B cell (primary cell): ENCODE measurements around the gene PUM2. TPM values are rescaled to one million over a fixed set of nuclear protein-coding genes. Genes with fewer than 3 reads are reported as not detected.

Experiments used
- ATAC-seq: fragments of 200-7000 bp; cut with Tn5 transposase; one replicate; pipeline ENCODE4 v1.10.0; 2021; ENCODE audit warnings: low read depth, mild to moderate bottlenecking, moderate number of reproducible peaks, moderate library complexity
- CTCF ChIA-PET: fragments of 350-600 bp; sonication (Branson Sonifier 250); formaldehyde crosslinking; loops from one replicate; lab custom pipeline; 2021; ENCODE audit warnings: antibody characterized with exemption, inconsistent platforms; lab: Charles Lee
- POLR2A ChIA-PET: fragments of 350-600 bp; sonication (Branson Sonifier 250); formaldehyde crosslinking; loops from one replicate; lab custom pipeline; 2021; ENCODE audit warnings: antibody characterized with exemption; lab: Charles Lee
- DNase-seq: peaks from one replicate; pipeline ENCODE4 v3.0.0; 2013
- H2AFZ ChIP-seq: 2 replicates; pipeline ENCODE4 v1.6.1; 2012; ENCODE audit warnings: mild to moderate bottlenecking, low read depth, low read length; ENCODE audit not compliant: insufficient read depth, poor library complexity, severe bottlenecking
- H3K27ac ChIP-seq, 2 donors: 1 replicate in 1 of 2; 2 replicates in 1 of 2; pipeline ENCODE4 v1.5.1; 2012 to 2013; ENCODE audit warnings: low read length in 2 of 2, mild to moderate bottlenecking in 2 of 2, moderate library complexity in 1 of 2
- H3K27me3 ChIP-seq, 4 experiments: fragments of 200-600 bp in 1 of 4; sonication (generic) in 1 of 4; replicated peaks in 1 of 4; 1 replicate in 2 of 4; 2 replicates in 2 of 4; pipeline versions ENCODE4 v1.6.1 to v1.7.0; 2013 to 2016; ENCODE audit warnings: low read length in 3 of 4, mild to moderate bottlenecking in 2 of 4, mixed read lengths in 1 of 4, moderate library complexity in 1 of 4; ENCODE audit not compliant: insufficient read depth in 4 of 4, control insufficient read depth in 3 of 4; ENCODE audit errors: control extremely low read depth in 1 of 4
- H3K36me3 ChIP-seq, 2 experiments: replicated peaks in 1 of 2; 1 replicate in 1 of 2; 2 replicates in 1 of 2; pipeline versions ENCODE4 v1.6.1 to v1.7.1; 2013; ENCODE audit warnings: low read length in 1 of 2; ENCODE audit not compliant: insufficient read depth in 2 of 2, control insufficient read depth in 1 of 2; ENCODE audit errors: control extremely low read depth in 1 of 2, extremely low read depth in 1 of 2
- H3K4me1 ChIP-seq, 2 donors: fragments of 200-600 bp in 1 of 2; sonication (generic) in 1 of 2; 1 replicate in 1 of 2; 2 replicates in 1 of 2; pipeline versions ENCODE4 v1.5.1 to v1.6.1; 2013 to 2017; ENCODE audit warnings: low read length in 2 of 2; ENCODE audit not compliant: control insufficient read depth in 2 of 2, insufficient read depth in 2 of 2
- H3K4me2 ChIP-seq: replicated peaks from 2 replicates; pipeline ENCODE3; 2012; ENCODE audit warnings: mild to moderate bottlenecking, low read depth, low read length; ENCODE audit not compliant: poor library complexity, severe bottlenecking
- H3K4me3 ChIP-seq, 5 experiments: fragments of 200-600 bp in 1 of 5; sonication (generic) in 1 of 5; 1 replicate in 3 of 5; 2 replicates in 2 of 5; pipeline versions ENCODE4 v1.5.1 to v1.7.0; 2011 to 2016; ENCODE audit warnings: low read length in 4 of 5, mild to moderate bottlenecking in 4 of 5, low read depth in 2 of 5, control low read depth in 1 of 5, moderate library complexity in 1 of 5; ENCODE audit not compliant: insufficient read depth in 1 of 5; ENCODE audit errors: control extremely low read depth in 1 of 5, extremely low read depth in 1 of 5
- H3K79me2 ChIP-seq: fragments of 200-600 bp; sonication (generic); one replicate; pipeline ENCODE4 v1.6.0; 2016; ENCODE audit warnings: low read length; ENCODE audit not compliant: control insufficient read depth, insufficient read depth
- H3K9ac ChIP-seq: fragments of 200-600 bp; sonication (generic); 2 replicates; pipeline ENCODE4 v1.6.1; 2017; ENCODE audit warnings: mild to moderate bottlenecking, low read length, moderate library complexity
- H3K9me3 ChIP-seq, 3 donors: one replicate each; pipeline versions ENCODE4 v1.6.1 to v1.7.1; 2013; ENCODE audit warnings: low read length in 2 of 3; ENCODE audit not compliant: control insufficient read depth in 2 of 3, insufficient read depth in 1 of 3; ENCODE audit errors: control extremely low read depth in 1 of 3
- H4K20me1 ChIP-seq: 2 replicates; pipeline ENCODE4 v1.6.0; 2012; ENCODE audit warnings: mild to moderate bottlenecking, low read length; ENCODE audit not compliant: insufficient read depth, control insufficient read depth, poor library complexity, severe bottlenecking
- H3K27ac Mint-ChIP-seq: one replicate; pipeline ENCODE4 v1.8.0; 2021; ENCODE audit warnings: mixed read lengths
- H3K27me3 Mint-ChIP-seq: one replicate; pipeline ENCODE4 v1.8.0; 2021; ENCODE audit warnings: mixed read lengths
- H3K4me1 Mint-ChIP-seq: one replicate; pipeline ENCODE4 v1.8.0; 2021; ENCODE audit warnings: mixed read lengths
- H3K4me3 Mint-ChIP-seq: one replicate; pipeline ENCODE4 v1.8.0; 2021; ENCODE audit warnings: mixed read lengths
- H3K9me3 Mint-ChIP-seq: one replicate; pipeline ENCODE4 v1.8.0; 2022; ENCODE audit warnings: mixed read lengths; ENCODE audit not compliant: insufficient read depth
- EZH2 ChIP-seq: IDR thresholded peaks from 2 replicates; pipeline ENCODE4 v1.6.1; 2012; ENCODE audit warnings: borderline replicate concordance, low read depth, mild to moderate bottlenecking, moderate library complexity, low read length; ENCODE audit not compliant: insufficient read depth, poor library complexity, severe bottlenecking
- WGBS: methylation state at CpG from one replicate; pipeline ENCODE4 v1.1.5; 2013; ENCODE audit warnings: missing lambda C conversion rate; ENCODE audit not compliant: insufficient coverage; 5-methylcytosine and 5-hydroxymethylcytosine counted together
- intact Hi-C: fragments of 100-400 bp; cut with micrococcal nuclease; formaldehyde crosslinking; loops from one replicate; pipeline ENCODE4 v1.10.0; 2022
- polyA plus RNA-seq: library from polyadenylated mRNA; depleted of rRNA; stranded (reverse); fragments of >200 nt; gene quantifications from 2 replicates; pipeline ENCODE4 v1.2.3, GENCODE V29; 2012
- total RNA-seq, 2 donors: library from RNA; stranded (reverse); fragments of 120-200 nt in 1 of 2; gene quantifications; 1 replicate in 1 of 2; 2 replicates in 1 of 2; pipeline versions ENCODE4 v1.2.3 to v1.2.4, GENCODE V29; 2013 to 2022
- TF ChIP-seq, protein P1 (sequence below): fragments of 200-600 bp; IDR thresholded peaks from one replicate; pipeline ENCODE4 v1.8.0; 2022; ENCODE audit warnings: antibody characterized with exemption, mild to moderate bottlenecking

PUM2 gene
- total and polyA plus RNA-seq, 2 donors (not counting 1 experiment from before 2014, with no cell fraction given): 21.1 to 151 TPM

DNA sequence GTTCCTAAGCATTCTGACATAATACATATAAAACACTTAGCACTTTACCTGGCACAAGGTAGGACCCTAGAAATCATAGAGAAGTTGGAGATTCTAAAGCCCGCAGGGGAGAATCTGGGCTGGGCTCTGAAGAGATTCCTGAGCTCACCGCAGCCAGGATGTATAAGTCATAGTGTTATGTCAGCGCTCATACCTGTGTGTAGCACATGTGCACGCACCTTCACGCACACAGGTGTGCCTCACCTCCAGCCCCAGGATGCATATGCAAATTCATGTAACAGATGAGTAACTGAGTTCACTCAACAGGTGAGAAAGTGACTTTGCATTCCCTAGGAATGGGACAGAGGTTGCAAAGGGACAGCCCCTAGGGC, 117.8 kb downstream of the PUM2 start:
- ChIA-PET POLR2A (no interaction called here), CTCF (no interaction called here)
- Histone ChIP-seq H3K4me1 (no peaks in the 10 kb centered on the region), H3K79me2 (no peaks in the 10 kb centered on the region), H3K27me3 (peaks cover 0 to 6% (median 0%) of the 10 kb centered on the region in 4 experiments), H3K36me3 (no peaks in the 10 kb centered on the region), H3K9me3 (peaks cover 0 to 2% (median 0%) of the 10 kb centered on the region in 3 donors), H3K9ac (no peak overlapping the region), H3K4me2 (no peak overlapping the region), H2AFZ (no peak overlapping the region), H3K27ac (no peak overlapping the region), H3K4me3 (no peak overlapping the region), H4K20me1 (no peaks in the 10 kb centered on the region)
- DNase-seq (no peak), ATAC-seq (no peak)
- Mint-ChIP-seq H3K27me3 (peaks cover 54% of the 10 kb centered on the region), H3K4me1 (no peaks in the 10 kb centered on the region), H3K4me3 (no peak overlapping the region), H3K9me3 (no peaks in the 10 kb centered on the region), H3K27ac (no peak overlapping the region)
- intact Hi-C loops: no loop called here
- WGBS: 100% methylated on average over 3 of the region's 5 CpGs
- TF ChIP-seq, protein P1, sequence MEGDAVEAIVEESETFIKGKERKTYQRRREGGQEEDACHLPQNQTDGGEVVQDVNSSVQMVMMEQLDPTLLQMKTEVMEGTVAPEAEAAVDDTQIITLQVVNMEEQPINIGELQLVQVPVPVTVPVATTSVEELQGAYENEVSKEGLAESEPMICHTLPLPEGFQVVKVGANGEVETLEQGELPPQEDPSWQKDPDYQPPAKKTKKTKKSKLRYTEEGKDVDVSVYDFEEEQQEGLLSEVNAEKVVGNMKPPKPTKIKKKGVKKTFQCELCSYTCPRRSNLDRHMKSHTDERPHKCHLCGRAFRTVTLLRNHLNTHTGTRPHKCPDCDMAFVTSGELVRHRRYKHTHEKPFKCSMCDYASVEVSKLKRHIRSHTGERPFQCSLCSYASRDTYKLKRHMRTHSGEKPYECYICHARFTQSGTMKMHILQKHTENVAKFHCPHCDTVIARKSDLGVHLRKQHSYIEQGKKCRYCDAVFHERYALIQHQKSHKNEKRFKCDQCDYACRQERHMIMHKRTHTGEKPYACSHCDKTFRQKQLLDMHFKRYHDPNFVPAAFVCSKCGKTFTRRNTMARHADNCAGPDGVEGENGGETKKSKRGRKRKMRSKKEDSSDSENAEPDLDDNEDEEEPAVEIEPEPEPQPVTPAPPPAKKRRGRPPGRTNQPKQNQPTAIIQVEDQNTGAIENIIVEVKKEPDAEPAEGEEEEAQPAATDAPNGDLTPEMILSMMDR: no peak
- no peak for TF ChIP-seq EZH2

DNA sequence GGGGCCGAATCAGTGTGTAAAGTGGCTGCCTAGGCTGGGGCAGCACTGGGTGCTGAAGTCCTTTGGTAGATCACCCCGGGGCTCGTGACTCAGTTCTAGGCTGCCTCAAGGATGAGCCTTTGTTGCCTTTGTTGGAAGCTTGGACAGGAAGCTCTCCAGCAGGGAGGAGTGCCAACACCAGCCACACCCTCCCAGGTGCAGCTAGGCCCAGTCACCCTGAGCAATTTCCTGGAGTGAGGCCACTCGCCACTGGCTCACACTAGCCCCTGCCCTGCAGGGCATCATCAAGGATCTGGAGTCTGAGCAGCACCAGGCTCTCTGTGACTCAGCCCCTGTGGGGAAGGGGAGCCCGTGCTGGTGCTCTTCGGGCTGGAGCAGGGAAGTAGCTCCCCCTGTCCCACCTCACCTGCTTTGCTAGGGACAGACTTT, 119.0 kb downstream of the PUM2 start:
- DNase-seq: no peak
- H3K27ac Mint-ChIP-seq: no peak overlapping the region
- Histone ChIP-seq H3K9me3 (no peaks in the 10 kb centered on the region), H3K4me3 (no peak overlapping the region), H3K36me3 (no peaks in the 10 kb centered on the region), H3K4me2 (no peak overlapping the region), H2AFZ (no peak overlapping the region), H3K79me2 (no peaks in the 10 kb centered on the region), H3K9ac (no peak overlapping the region), H3K27ac (no peak overlapping the region), H3K27me3 (peaks cover 0 to 8% (median 2%) of the 10 kb centered on the region in 4 experiments), H3K4me1 (no peaks in the 10 kb centered on the region), H4K20me1 (no peaks in the 10 kb centered on the region)
- H3K27me3 Mint-ChIP-seq: peaks cover 51% of the 10 kb centered on the region
- CTCF ChIA-PET: no interaction called here
- ATAC-seq: no peak
- no peaks in the 10 kb centered on the region for H3K4me1 Mint-ChIP-seq
- POLR2A ChIA-PET: no interaction called here
- 97% methylated on average over 4 of the region's 6 CpGs for WGBS
- TF ChIP-seq, protein P1: no peak
- no peak for TF ChIP-seq EZH2
- intact Hi-C loops: no loop called here
- H3K9me3 Mint-ChIP-seq: no peaks in the 10 kb centered on the region
- H3K4me3 Mint-ChIP-seq: no peak overlapping the region
